HG02763 (cell line): ENCODE measurements around the gene HCST.
"Not testable (repeated sequence)": the region's sequence is repeated elsewhere in the genome, so short reads cannot be mapped to it uniquely, and the experiment has no call there.

ENCODE experiments used
- ATAC-seq: cut with Tn5 transposase; IDR thresholded peaks from one replicate; pipeline ENCODE4 v1.9.1; 2021; ENCODE audit warnings: mild to moderate bottlenecking, moderate library complexity; ENCODE audit not compliant: unreplicated experiment

Gene HCST

DNA sequence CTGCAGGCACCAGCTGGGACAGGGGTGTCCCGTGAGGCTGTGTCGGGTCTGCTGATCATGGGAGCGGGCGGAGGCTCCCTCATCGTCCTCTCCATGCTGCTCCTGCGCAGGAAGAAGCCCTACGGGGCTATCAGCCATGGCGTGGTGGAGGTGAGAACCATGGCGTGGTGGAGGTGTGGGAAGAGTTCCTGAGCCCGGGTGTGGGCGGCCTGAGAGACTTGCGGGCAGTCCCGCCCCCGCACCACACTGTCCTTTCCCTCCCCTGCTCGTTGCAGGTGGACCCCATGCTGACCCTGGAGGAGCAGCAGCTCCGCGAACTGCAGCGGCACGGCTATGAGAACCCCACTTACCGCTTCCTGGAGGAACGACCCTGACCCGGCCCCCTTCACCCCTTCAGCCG is 23.3 kb upstream of the HCST start:
- ATAC-seq, result no peak

DNA sequence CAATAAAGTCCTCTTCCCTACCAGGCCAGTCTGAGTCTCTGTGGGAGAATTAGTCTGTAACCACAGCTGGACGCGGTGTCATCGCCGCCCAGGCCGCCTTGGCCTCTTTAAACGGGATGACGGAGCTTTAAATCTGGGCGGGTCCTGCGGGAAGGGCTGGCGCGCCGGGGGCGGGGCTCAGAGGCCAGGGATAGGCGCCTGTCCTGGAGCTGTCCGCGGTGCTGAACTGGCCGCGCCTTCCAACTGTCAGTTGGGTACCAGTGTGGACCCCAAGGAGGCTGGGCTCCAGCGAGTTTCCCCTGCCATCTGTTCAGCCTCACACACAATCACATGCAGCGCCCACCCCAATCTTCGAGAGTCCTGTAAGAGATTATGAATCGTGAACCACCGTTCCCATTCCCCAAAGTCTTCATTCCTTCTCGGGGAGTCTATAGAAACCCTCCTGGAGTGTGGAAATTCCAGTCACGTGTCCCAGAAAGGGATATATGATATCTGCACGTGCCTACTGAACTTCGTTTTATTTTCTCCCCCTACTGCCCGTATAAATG is 22.5 kb upstream of the HCST start:
- no peak for ATAC-seq

DNA sequence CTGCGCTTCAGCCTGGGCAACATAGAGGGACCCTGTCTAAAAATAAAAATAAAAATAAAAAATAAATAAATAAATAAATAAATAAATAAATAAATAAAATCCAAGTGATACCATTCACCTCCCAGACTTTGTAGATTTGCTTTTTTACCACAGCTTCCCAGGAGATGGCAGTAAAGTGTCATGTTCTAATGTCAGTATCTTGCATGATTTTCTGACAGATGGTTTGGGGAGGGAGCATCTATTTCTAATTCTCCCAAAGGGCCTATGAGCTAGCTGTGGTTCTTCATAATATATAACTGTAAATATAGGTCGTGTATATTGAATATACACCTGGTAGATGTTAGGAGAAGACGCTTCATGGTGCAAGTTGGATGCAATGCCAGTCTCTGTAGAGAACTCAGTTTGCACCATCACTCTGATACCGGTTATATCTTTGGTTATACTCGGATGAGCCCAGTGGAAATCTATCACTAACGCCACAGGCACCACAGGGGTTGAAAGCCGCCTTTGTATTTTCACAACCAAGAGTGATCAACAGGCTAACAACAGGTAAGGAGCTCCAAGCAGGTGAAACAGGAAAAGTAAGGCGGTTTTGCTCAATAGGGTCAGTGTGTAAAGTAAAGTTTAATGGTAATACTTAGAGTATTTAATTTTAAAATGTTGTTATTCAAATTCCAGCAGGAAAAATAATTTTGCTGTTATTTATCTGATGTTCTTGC is 20.1 kb upstream of the HCST start:
- ATAC-seq, result no peak

DNA sequence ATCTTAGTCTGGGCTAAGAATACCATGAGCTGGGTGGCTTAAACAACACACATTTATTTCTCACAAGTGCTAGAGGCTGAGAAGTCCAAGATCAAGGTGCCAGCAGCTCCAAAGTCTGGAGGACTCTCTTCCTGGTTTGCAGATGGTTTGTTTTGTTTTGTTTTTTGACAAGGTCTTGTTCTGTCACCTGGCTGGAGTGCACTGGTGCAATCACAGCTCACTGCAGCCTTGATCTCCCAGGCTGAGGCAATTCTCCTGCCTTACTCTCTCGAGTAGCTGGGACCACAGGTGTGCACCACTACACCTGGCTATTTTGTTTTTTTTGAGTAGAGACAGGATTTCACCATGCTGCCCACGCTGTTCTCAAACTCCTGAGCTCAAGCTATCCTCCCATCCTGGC is 18.4 kb upstream of the HCST start:
- no peak for ATAC-seq

DNA sequence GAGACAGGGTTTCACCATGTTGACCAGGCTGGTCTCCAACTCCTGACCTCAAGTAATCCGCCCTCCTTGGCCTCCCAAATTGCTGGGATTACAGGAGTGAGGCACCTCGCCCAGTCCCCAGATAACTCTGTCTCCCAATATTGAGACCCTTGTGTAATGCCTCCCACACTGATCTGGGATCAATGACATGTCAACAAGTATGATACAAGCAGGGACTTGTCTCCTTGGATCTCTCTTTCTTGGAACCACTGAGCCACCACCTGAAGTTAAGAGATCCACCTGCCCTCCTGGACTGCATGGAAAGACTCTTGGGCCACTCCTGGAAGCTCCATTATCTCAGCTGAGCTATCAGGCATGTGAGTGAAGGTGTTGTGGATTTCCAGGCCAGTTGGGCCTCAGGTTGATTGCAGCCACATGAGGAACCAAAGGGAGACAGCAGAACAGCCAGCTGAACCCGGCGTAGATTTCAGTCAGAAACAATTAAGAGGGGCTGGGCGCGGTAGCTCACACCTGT is 17.0 kb upstream of the HCST start:
- no peak for ATAC-seq

DNA sequence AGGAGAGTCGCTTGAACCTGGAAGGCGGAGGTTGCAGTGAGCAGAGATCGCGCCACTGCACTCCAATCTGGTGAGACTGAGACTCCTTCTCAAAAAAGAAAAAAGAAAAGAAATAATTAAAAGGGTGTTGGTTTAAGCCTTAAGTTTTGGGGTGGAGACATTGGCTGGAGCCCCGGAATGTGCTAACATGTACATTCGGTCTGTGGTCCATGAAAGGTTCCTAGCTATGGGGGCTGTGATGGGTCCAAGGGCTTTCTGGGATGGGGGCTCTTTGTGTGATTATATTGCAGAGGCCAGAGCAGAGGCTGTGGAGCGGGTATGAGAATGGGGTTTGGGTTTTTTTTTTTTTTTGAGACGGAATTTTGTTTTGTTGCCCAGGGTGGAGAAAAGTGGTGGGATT is 16.4 kb upstream of the HCST start:
- no peak for ATAC-seq

DNA sequence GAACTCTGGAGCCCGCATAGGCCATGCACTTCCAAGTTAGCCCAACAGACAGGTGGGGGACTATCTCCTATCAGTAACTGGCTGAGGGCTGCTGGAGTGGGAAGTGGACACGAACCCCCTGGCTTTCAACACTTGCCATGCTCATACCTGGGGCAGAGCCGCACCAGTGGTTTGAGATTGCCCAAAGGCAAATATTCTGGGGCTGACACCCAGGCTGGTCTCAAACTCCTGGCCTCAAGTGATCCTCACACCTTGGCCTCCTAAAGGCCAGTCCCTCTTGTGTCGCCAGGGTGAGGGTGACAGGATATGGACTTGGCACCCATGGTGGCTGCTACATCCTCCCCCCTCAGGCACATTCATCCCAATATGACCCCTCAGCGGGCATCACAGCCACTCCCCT is 15.1 kb upstream of the HCST start:
- no peak for ATAC-seq

DNA sequence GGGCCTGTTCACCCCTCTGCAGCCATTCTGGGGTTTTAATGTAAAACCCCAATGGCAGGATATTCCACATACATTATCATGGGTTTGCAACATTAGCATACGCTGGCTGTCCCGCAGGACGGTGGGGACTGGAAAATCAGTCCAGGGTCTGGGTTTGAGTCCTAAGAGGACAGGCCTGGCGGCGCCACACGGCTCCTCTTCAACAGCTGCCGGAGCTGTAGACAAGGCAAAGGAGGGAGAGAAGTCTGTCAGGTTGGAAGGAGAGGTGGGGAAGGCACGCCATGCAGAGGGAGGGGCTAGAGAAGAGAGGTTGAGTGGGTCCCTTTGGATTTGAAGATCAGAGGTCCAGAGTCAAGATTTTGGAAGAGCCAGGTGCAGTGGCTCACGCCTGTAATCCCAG is 13.9 kb upstream of the HCST start:
- no peak for ATAC-seq

DNA sequence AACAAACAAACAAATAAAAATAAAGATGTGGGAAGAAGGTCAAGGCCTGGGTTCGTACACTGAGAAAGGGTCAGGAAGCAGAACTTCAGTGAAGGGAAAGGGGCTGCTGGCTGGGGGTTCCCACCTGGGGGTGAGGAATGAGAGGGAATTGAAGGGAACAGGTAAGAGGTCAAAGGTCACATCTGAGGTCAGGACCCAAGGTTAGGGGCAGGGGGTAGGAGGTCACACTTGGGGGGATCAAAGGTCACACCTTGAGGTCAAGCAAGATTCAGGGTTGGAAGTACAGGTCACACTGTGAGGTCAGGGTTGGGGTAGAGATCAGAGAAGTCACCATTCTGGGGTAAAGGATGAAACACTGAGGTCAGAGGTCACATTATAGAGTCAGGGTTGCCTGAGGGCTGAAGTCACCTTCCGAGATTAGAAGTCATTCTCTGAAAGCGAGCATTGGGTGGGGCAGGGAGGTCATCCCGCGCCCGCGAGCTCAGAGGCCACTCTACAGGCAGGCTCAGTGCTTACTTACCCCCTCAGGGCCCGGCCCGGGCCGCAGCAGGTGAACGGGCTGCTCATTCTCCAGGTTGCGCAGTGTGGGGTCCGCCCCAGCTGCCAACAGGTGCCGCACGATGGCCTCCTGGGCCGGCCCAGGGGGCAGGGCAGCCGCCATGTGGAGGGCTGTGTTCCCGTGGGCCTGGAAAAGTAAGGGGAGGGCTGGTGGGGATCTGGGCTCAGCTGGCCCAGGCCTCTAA is 12.8 kb upstream of the HCST start:
- no peak for ATAC-seq

DNA sequence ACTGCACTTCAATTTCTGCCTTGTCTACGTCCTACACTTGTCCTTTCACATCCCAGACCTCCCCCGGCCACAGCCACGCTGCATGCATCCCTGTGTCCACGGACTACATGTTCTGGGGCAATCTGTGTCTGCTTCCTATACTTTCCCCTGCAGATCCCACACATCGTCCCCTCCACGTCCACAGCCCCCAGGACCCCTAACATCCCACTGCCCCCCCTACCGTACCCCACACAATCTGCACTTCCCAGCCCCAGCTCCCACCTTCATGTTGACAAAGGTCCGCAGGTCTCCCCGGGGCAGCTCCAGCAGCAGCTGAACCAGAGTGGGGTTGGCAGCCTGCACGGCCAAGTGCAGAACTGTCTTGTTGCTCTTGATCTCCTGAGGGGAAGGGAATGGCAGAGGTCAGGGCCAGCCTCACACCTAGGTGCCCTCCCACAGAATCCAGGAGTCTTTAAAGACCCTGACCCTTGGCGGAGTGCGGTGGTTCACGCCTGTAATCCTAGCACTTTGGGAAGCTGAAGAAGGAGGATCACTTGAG is 12.1 kb upstream of the HCST start:
- ATAC-seq, result no peak

DNA sequence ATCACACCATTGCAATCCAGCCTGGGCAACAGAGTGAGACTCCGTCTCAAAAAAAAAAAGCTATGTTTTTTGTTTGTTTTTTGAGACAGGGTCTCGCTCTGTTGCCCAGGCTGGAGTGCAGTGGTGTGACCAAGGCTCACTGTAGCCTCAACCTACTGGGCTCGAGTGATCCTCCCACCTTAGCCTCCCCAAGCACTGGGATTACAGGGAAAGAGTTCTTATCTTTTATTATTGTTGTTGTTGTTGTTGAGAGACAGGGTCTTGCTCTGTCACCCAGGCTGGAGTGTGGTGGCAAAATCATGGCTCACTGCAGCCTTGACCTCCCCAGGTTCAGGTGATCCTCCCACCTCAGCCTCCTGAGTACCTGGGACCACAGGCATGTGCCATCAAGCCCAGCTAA is 10.5 kb upstream of the HCST start:
- ATAC-seq, result not testable (repeated sequence)

DNA sequence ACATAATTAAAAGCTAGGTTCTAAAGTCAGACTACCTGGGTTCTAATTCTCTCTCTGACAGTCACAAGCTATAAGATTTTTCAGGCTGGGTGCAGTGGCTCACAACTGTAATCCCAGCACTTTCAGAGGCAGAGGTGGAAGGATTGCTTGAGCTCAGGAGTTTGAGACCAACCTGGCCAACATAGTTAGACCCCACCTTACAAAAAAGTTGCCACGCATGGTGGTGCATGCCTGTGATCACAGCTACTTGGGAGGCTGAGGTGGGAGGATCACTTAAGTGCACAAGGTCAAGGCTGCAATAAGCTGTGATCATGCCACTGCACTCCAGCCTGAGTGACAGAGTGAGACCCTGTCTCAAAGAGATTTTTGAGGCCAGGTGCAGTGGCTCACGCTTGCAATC is 8.0 kb upstream of the HCST start:
- no peak for ATAC-seq

DNA sequence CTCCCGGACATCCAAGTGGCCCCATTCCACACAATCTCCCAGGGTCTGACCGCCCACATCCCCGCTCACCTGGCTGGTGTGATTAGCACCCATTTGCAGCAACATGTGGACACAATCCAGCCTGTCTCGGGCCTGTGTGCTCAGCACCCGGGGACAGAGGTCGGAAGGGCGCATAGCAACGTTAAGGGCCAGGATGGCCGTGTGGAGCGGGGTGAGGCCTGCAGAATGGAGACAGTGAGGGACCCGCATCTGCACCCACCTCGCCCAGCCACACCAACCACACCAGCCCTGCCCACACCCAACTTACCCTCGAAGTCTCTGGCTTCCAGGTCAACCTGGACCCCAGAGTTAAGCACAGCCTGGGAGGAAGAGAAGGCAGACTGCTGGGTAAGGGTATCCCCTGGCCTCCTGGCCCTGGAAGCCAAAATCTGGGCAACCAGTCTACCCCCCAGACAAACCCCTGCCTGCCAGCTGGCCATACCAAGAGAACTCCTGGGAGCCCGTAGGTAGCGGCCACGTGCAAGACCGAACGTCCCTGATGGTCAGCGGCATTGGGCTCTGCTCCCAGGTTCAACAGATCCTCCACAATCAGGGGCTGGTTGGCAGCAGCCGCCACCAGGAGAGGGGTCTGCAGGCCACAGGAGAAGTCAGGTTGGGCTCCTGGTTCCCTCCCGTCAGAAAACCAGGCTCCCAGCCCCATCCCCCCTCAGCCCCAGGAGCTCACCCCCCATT is 6.3 kb upstream of the HCST start:
- no peak for ATAC-seq

DNA sequence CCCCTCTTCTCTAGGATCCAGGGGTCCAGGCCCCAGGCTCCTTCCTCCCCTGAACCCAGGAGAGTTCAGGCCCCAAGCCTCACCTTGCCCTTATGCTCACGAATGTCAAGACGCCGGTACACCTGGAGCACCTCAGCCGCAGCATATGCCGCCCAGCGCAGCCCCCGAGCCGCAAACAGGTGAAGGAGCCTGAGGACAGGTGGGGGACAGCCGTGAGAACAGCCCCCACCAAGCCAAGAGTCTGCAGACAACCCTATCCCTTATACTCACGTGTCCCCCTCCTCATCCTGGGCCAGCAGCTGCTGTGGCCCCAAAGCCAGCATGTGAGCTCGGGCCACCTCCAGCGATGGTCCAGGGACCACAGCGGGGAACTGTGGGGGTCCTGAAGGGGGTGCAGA is 5.7 kb upstream of the HCST start:
- ATAC-seq, result no peak

DNA sequence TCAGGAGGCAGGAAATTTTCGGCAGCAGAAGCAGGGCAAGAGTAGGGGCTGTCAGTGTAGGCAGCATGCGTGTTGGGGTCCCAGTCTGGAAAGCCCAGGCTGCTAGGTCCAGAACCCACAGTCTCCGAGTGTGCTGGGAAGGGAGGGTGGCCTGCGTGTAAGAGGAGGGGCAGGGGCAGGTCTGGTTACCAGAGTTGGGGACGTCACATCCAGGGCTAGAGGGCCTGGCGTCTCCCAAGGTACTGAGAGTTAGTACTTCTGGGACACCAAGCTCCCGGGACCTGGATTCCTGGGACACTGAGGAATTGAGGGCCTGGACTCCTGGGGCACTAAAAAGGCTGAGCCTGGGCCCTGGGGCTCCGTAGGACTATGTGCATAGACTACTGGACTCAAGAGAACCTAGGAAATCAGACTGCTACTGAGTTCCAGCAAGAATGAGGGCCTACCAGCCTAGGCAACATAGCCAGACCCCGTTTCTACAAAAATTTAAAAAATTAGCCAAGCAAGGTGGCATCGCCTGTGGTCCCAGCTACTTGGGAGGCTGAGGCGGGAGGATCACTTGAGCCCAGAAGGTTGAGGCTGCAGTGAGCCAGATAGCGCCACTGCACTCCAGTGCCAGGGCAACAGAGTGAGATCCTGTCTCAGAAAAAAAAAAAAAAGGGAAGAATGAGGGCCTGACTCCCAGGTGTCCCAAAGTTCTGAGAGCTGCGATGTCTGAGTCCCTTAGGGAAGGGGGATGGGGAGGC is 4.5 kb upstream of the HCST start:
- no peak for ATAC-seq

DNA sequence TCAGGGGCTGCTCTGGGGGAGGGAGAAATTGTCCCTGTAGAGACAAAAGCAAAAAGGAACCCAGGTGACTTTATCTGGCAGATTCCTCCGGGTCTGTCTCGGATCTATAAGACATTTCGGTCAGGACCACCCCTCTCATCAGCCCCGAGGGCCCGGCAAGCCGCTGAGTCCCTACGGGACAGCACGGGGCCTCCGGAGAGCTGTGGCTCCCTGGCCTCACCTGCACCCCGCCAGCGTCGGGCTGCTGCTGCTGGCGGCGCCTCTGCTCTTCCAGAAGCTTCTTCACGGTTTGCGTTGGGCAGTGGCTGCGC is 3.9 kb upstream of the HCST start:
- ATAC-seq, result no peak

DNA sequence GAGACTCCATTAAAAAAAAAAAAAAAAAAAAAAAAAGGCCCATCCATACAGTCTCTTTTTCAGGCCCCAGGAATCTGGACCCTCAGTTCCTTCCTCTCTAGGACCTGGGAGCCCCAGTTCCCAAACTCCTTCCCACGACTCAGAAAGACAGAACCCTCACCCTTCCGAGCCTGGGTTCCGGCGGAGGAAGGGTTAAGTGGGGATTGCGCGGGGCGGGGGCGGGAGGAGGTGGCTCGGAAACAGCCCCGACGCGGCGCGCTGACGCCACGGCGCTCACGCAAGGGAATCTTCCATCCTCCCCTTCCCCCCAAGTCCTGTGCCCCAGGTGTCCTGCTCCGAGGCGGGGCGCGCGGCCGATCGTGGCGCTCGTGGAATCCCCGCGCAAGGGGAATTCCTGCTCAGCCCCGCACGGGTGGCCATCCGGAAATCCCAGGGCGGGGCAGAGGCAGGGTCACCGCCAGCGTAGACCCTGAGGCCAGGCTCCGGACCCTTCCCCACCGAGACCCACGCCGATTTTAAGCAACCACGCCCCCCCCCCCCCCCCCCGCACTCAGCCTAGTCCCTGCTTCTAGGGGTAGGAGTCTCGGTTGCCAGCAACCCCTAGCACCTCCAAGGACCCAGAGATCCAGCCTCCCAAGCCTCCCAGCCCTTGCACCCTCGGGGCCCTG is 2.6 kb upstream of the HCST start:
- ATAC-seq, result peak; percentile 45

DNA sequence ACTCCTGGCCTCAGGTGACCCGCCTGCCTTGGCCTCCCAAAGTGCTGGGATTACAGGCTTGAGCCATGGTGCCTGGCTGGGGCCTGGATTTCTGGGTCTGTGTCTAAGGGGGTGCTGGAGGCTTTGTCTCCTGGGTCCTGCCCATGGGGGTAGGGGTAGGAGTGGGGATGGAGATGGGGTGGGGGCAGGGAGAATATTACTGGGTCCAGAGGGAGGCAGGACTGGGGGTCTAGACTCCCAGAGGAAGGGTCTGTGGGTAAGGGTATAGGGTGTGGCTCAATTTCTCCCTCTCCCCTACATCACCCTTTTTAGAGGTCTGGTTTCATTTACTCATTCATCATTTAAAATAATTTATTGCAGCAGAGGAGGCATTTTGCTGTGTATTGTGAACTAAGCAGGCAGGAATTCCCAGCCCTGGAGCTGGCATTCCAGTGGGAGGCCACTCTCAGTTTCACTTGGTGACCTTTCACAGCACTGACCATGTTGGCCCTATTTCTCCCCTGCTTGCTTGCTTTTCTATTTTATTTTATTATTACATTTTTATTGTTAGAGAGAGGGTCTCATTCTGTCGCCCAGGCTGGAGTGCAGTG is 1.2 kb upstream of the HCST start:
- ATAC-seq, result no peak

DNA sequence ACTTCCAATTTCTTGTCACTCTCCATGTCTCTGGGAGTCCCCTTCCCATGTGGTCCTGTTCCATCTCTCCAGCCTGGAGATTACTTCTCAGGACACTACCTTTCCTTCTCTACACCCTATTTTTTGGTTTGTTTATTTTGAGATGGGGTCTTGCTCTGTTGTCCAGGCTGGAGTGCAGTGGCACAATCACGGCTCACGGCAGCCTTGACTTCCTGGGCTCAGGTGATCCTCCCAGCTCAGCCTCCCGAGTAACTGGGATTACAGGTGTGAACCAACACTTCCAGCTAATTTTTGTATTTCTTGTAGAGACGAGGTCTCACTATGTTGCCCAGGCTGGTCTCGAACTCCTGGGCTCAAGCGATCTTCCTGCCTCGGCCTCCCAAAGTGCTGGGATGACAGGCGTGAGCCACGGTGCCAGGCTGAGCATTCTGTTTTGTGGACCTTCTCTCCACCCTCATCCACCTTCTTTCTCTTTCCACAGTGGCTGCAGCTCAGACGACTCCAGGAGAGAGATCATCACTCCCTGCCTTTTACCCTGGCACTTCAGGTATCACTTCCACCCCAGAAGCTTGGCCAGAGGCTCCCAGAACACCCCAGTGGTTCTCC is 644 bp downstream of the HCST start:
- no peak for ATAC-seq
